K562 (cell line): ENCODE data around the gene RPL10A. TPM values are rescaled to one million over a fixed set of nuclear protein-coding genes. Genes with fewer than 3 reads are reported as not detected.

Experiments
- ATF6 ChIP-seq: sonication (generic); formaldehyde crosslinking; IDR thresholded peaks from 2 replicates; pipeline ENCODE4 v1.4.0; 2020; ENCODE audit warnings: mild to moderate bottlenecking, missing genetic modification reagents
- CBFA2T2 ChIP-seq: fragments of 450-650 bp; conservative IDR thresholded peaks from 2 replicates; pipeline ENCODE4 v1.6.1; 2017; ENCODE audit warnings: mild to moderate bottlenecking
- EP400 ChIP-seq: fragments of 450-650 bp; IDR thresholded peaks from 2 replicates; pipeline ENCODE4 v1.6.1; 2017; ENCODE audit warnings: antibody characterized with exemption, mild to moderate bottlenecking, moderate library complexity
- FOXA3 ChIP-seq, 2 experiments: fragments of 450-650 bp in 1 of 2; sonication (generic) in 1 of 2; formaldehyde crosslinking; IDR thresholded peaks in 1 of 2; conservative IDR thresholded peaks in 1 of 2; 2 replicates each; pipeline versions ENCODE4 v1.4.0 to v1.8.0; 2020 to 2022; ENCODE audit warnings: mild to moderate bottlenecking in 2 of 2, missing genetic modification reagents in 1 of 2
- KAT7 ChIP-seq: sonication (generic); formaldehyde crosslinking; IDR thresholded peaks from 2 replicates; pipeline ENCODE4 v1.8.0; 2022; ENCODE audit warnings: missing genetic modification reagents, mild to moderate bottlenecking, borderline replicate concordance
- MEF2A ChIP-seq: IDR thresholded peaks from 2 replicates; pipeline ENCODE4 v1.6.1; 2011; ENCODE audit warnings: low read depth, mild to moderate bottlenecking, low read length, moderate library complexity; ENCODE audit not compliant: control insufficient read depth
- NCOA2 ChIP-seq, 2 experiments: fragments of 450-650 bp; IDR thresholded peaks; 2 replicates each; pipeline ENCODE4 v1.6.1; 2018; ENCODE audit warnings: mild to moderate bottlenecking in 2 of 2, moderate library complexity in 1 of 2; ENCODE audit not compliant: partially characterized antibody in 2 of 2
- NR2C1 ChIP-seq, 2 experiments: fragments of 450-650 bp; IDR thresholded peaks; 2 replicates each; pipeline ENCODE4 v1.6.1; 2017; ENCODE audit warnings: mild to moderate bottlenecking in 2 of 2, antibody characterized with exemption in 1 of 2, inconsistent platforms in 1 of 2, missing compliant biosample characterization in 1 of 2, missing genetic modification characterization in 1 of 2
- POLR2H ChIP-seq: IDR thresholded peaks from 2 replicates; pipeline ENCODE4 v1.6.1; 2016; ENCODE audit warnings: missing genetic modification characterization, low read depth, mild to moderate bottlenecking, control low read depth, missing compliant biosample characterization, moderate library complexity
- PREB ChIP-seq: sonication (generic); formaldehyde crosslinking; IDR thresholded peaks from 2 replicates; pipeline ENCODE4 v1.8.1; 2023; ENCODE audit warnings: mild to moderate bottlenecking, missing genetic modification reagents
- RBFOX2 ChIP-seq: fragments of 200-400 bp; formaldehyde crosslinking; IDR thresholded peaks from 2 replicates; pipeline ENCODE4 v1.6.1; 2017; ENCODE audit warnings: low read depth, mild to moderate bottlenecking, low read length, moderate library complexity
- SLC30A9 ChIP-seq: fragments of 250-450 bp; sonication (Bioruptor Pico); IDR thresholded peaks from 2 replicates; pipeline ENCODE4 v1.8.0; 2022; ENCODE audit warnings: mild to moderate bottlenecking, moderate library complexity
- TCF3 ChIP-seq: sonication (generic); formaldehyde crosslinking; IDR thresholded peaks from 2 replicates; pipeline ENCODE4 v1.4.0; 2020; ENCODE audit warnings: mild to moderate bottlenecking, missing genetic modification reagents
- YY1 ChIP-seq, 3 experiments: IDR thresholded peaks; 2 replicates each; pipeline ENCODE4 v1.6.1; 2011; ENCODE audit warnings: low read length in 2 of 3, mild to moderate bottlenecking in 2 of 3, moderate library complexity in 2 of 3, borderline replicate concordance in 1 of 3, control low read depth in 1 of 3, low read depth in 1 of 3; ENCODE audit not compliant: insufficient read depth in 3 of 3, insufficient replicate concordance in 2 of 3, control insufficient read depth in 1 of 3, insufficient read length in 1 of 3; ENCODE audit errors: extremely low read depth in 1 of 3
- ZBTB9 ChIP-seq: fragments of 450-650 bp; formaldehyde crosslinking; IDR thresholded peaks from 2 replicates; pipeline ENCODE4 v1.4.0; 2020; ENCODE audit warnings: mild to moderate bottlenecking, moderate library complexity
- ZFP1 ChIP-seq: fragments of 450-650 bp; formaldehyde crosslinking; IDR thresholded peaks from 2 replicates; pipeline ENCODE4 v1.4.0; 2020; ENCODE audit warnings: mild to moderate bottlenecking, mixed read lengths
- ZFX ChIP-seq: sonication (generic); formaldehyde crosslinking; IDR thresholded peaks from 2 replicates; pipeline ENCODE4 v1.8.0; 2022; ENCODE audit warnings: mild to moderate bottlenecking, missing genetic modification reagents, moderate library complexity
- ZNF197 ChIP-seq: fragments of 200-800 bp; sonication (Bioruptor generic); IDR thresholded peaks from 2 replicates; pipeline ENCODE4 v1.6.1; 2016; ENCODE audit warnings: low read depth, missing genetic modification characterization, missing compliant biosample characterization
- polyA plus RNA-seq, 8 experiments: library from polyadenylated mRNA; depleted of rRNA in 4 of 8; stranded (reverse) in 5 of 8; unstranded in 3 of 8; fragments of >200 nt; fragmentation: Nextera tagmentation in 2 of 8; fragmentation: Illumina TruSeq in 1 of 8; extraction: Ambion mirVana in 2 of 8; extraction: Trizol in 1 of 8; gene quantifications; 2 replicates each; pipeline versions ENCODE4 v1.2.1 to v1.2.3, GENCODE V29; 2011 to 2014; ENCODE audit warnings: inconsistent platforms in 1 of 8, missing spikeins in 1 of 8
- total RNA-seq, 7 experiments: library from RNA; depleted of rRNA in 6 of 7; stranded (reverse); fragments of >200 nt in 6 of 7; fragmentation: Illumina TruSeq in 2 of 7; extraction: Trizol in 2 of 7; gene quantifications; 2 replicates each; pipeline versions ENCODE4 v1.2.1 to v1.2.3, GENCODE V29; 2011 to 2021; ENCODE audit warnings: low replicate concordance in 1 of 7

Gene RPL10A
- total and polyA plus RNA-seq, 9 of the 15 experiments (the other 6 are each of a cell fraction or from before 2014, with no cell fraction given): 1,589 to 3,237 (median 2,116) TPM

- TF ChIP-seq ZBTB9 (CRISPR knock-in tag) (no peak), SLC30A9 (CRISPR knock-in tag) (no peak), FOXA3 (CRISPR knock-in tag; conservative IDR thresholded peaks at IDR 0.05 in 1 of 2, IDR thresholded peaks at IDR 0.05 in 1 of 2) (peak in 1 of 2 experiments; percentile 63; a peak in 1 of 4 replicates), ZFX (CRISPR knock-in tag) (no peak), POLR2H (tag) (no peak), CBFA2T2 (peak; percentile 54; the same call in 1 of the 2 replicates), KAT7 (CRISPR knock-in tag) (peak; percentile 51), MEF2A (no peak), EP400 (peak; percentile 79), ZNF197 (CRISPR knock-in tag) (no peak), ZFP1 (CRISPR knock-in tag) (no peak), NR2C1 (IDR thresholded peaks at IDR 0.05) (no peak), NR2C1 (tag; IDR thresholded peaks at IDR 0.05) (no peak), PREB (CRISPR knock-in tag) (no peak), ATF6 (CRISPR knock-in tag) (0 out of 2 replicates have a peak, but pooled peaks have one; percentile 49), NCOA2 (IDR thresholded peaks at IDR 0.05; ENCODE audit: partially characterized antibody in 2 of 2) (no peak), YY1 (IDR thresholded peaks at IDR 0.05; ENCODE audit: borderline replicate concordance in 1 of 3, control insufficient read depth in 1 of 3, extremely low read depth in 1 of 3, insufficient read depth in 3 of 3, insufficient read length in 1 of 3, insufficient replicate concordance in 2 of 3, low read depth in 1 of 3, low read length in 2 of 3) (peak in 1 of 3 experiments; percentile 8), TCF3 (CRISPR knock-in tag) (peak; percentile 52; the same call in 1 of the 2 replicates), RBFOX2 (no peak)
Measured at GRCh38 chr6:35498422-35499067, 30.3 kb downstream of the RPL10A start (continued).
